Calu3 (cell line): ENCODE data around the gene F2RL1. TPM values are rescaled to one million over a fixed set of nuclear protein-coding genes. Genes with fewer than 3 reads are reported as not detected.

Source experiments
- BruUV-seq: library from RNA; stranded (reverse); fragments of 400-500 nt; replicated peaks from 2 replicates; lab custom pipeline; 2021; lab: Mats Ljungman, UMichigan
- CTCF ChIA-PET: fragments of 300-600 bp; sonication (Branson Sonifier 250); formaldehyde crosslinking; loops from one replicate; lab custom pipeline; 2022; ENCODE audit warnings: antibody characterized with exemption; lab: Charles Lee
- DNase-seq: peaks from one replicate; pipeline ENCODE4 v3.0.0; 2022
- H3K27ac Mint-ChIP-seq: one replicate; pipeline ENCODE4 v1.8.0; 2022; ENCODE audit warnings: mixed read lengths; ENCODE audit not compliant: unreplicated experiment
- H3K27me3 Mint-ChIP-seq: one replicate; pipeline ENCODE4 v1.8.0; 2022; ENCODE audit warnings: mixed read lengths; ENCODE audit not compliant: unreplicated experiment
- H3K36me3 Mint-ChIP-seq: one replicate; pipeline ENCODE4 v1.8.0; 2022; ENCODE audit warnings: mild to moderate bottlenecking, moderate library complexity, mixed read lengths; ENCODE audit not compliant: insufficient read depth, unreplicated experiment
- H3K4me1 Mint-ChIP-seq: one replicate; pipeline ENCODE4 v1.8.0; 2022; ENCODE audit warnings: mild to moderate bottlenecking, low read depth, mixed read lengths; ENCODE audit not compliant: unreplicated experiment
- H3K4me3 Mint-ChIP-seq: one replicate; pipeline ENCODE4 v1.8.0; 2022; ENCODE audit warnings: mild to moderate bottlenecking, low read depth, moderate library complexity, mixed read lengths; ENCODE audit not compliant: unreplicated experiment
- H3K9me3 Mint-ChIP-seq: one replicate; pipeline ENCODE4 v1.8.0; 2022; ENCODE audit warnings: low read depth, mixed read lengths; ENCODE audit not compliant: unreplicated experiment
- CTCF ChIP-seq: fragments of 200-600 bp; IDR thresholded peaks from one replicate; pipeline ENCODE4 v1.8.0; 2022; ENCODE audit warnings: antibody characterized with exemption; ENCODE audit not compliant: unreplicated experiment
- intact Hi-C: fragments of 100-400 bp; cut with micrococcal nuclease; formaldehyde crosslinking; loops from one replicate; pipeline ENCODE4 v1.10.0; 2022; ENCODE audit not compliant: unreplicated experiment
- total RNA-seq: library from RNA; stranded (reverse); gene quantifications from 2 replicates; pipeline ENCODE4 v1.2.3, GENCODE V29; 2022

The F2RL1 gene
- total RNA-seq, 1 experiment from 2014 or later, result 122 TPM

- no peak for DNase-seq
- H3K27me3 Mint-ChIP-seq, result no peaks in the 10 kb centered on the region
- intact Hi-C loops, result no loop called here
- peaks cover 61% of the 10 kb centered on the region for H3K4me1 Mint-ChIP-seq
- no TSS peak for BruUV-seq
- H3K4me3 Mint-ChIP-seq, result no peak overlapping the region
- H3K9me3 Mint-ChIP-seq, result no peaks in the 10 kb centered on the region
- CTCF ChIA-PET, result interaction anchor here (1.1 to 1.7 kb wide), 6 partner anchors 8 to 190 kb away, joined by 3 to 11 read pairs (median 6); no protein-coding TSS in a partner anchor
- H3K36me3 Mint-ChIP-seq, result peaks cover 33% of the 10 kb centered on the region
- H3K27ac Mint-ChIP-seq, result peak overlapping the region; percentile 41
- TF ChIP-seq CTCF, result no peak
These were observed 27.4 kb upstream of the F2RL1 start for GRCh38 chr5:76791461-76791860.

GRCh38 chr5:76794871-76795270 lies 24.0 kb upstream of the F2RL1 start:
- H3K36me3 Mint-ChIP-seq, result peaks cover 14% of the 10 kb centered on the region
- BruUV-seq, result no TSS peak
- H3K4me1 Mint-ChIP-seq, result peaks cover 41% of the 10 kb centered on the region
- peak overlapping the region; percentile 89 for H3K27ac Mint-ChIP-seq
- CTCF ChIA-PET, result no interaction called here
- DNase-seq, result no peak
- no peaks in the 10 kb centered on the region for H3K27me3 Mint-ChIP-seq
- intact Hi-C loops, result no loop called here
- H3K9me3 Mint-ChIP-seq, result no peaks in the 10 kb centered on the region
- H3K4me3 Mint-ChIP-seq, result no peak overlapping the region
- no peak for TF ChIP-seq CTCF

GRCh38 chr5:76799588-76799987 lies 19.2 kb upstream of the F2RL1 start:
- intact Hi-C loops, result no loop called here
- TF ChIP-seq CTCF, result no peak
- Mint-ChIP-seq H3K36me3 (peaks cover 10% of the 10 kb centered on the region), H3K9me3 (no peaks in the 10 kb centered on the region), H3K27me3 (no peaks in the 10 kb centered on the region), H3K27ac (no peak overlapping the region), H3K4me3 (no peak overlapping the region), H3K4me1 (peaks cover 51% of the 10 kb centered on the region)
- no peak for DNase-seq
- CTCF ChIA-PET, result interaction anchor here (0.6 to 1.3 kb wide), 3 partner anchors 9 to 25 kb away, joined by 4 to 7 read pairs (median 5); no protein-coding TSS in a partner anchor
- no TSS peak for BruUV-seq

GRCh38 chr5:76800579-76800978 lies 18.3 kb upstream of the F2RL1 start:
- CTCF ChIA-PET, result interaction anchor here (1.2 to 1.3 kb wide), 2 partner anchors 10 kb away, joined by 3 to 7 read pairs; no protein-coding TSS in a partner anchor
- Mint-ChIP-seq H3K27ac (no peak overlapping the region), H3K4me3 (no peak overlapping the region), H3K4me1 (peaks cover 47% of the 10 kb centered on the region), H3K36me3 (peaks cover 11% of the 10 kb centered on the region), H3K9me3 (no peaks in the 10 kb centered on the region), H3K27me3 (no peaks in the 10 kb centered on the region)
- intact Hi-C loops, result no loop called here
- TF ChIP-seq CTCF, result no peak
- BruUV-seq, result no TSS peak
- no peak for DNase-seq
